ENCODE results near the gene TSHZ1. TPM values are rescaled to one million over a fixed set of nuclear protein-coding genes. Genes with fewer than 3 reads are reported as not detected.

TSHZ1 gene
- polyA plus RNA-seq, 1 experiment = 23.9 TPM

GRCh38 chr18:75227535-75228296 lies 17.1 kb downstream of the TSHZ1 start:
- POLR2A ChIA-PET = no interaction called here
- peaks cover 3% of the 10 kb centered on the region for H3K36me3 ChIP-seq (ENCODE audit: control insufficient read depth, insufficient read depth, low read length)
- no peak for DNase-seq (ENCODE audit: low read depth)
- no peak overlapping the region for H3K4me3 ChIP-seq (ENCODE audit: low read depth, low read length)
- no peak for TF ChIP-seq CTCF (IDR thresholded peaks at IDR 0.05; ENCODE audit: insufficient read depth, low read depth, low read length)
- no peaks in the 10 kb centered on the region for H3K27me3 ChIP-seq (ENCODE audit: control insufficient read depth, insufficient read depth, low read length)
- CTCF ChIA-PET = interaction anchor here (1.7 kb wide), 1 partner anchor 14 kb away, joined by 5 read pairs; no protein-coding TSS in a partner anchor

- H3K4me3 ChIP-seq (ENCODE audit: low read depth, low read length) = no peak overlapping the region
- H3K36me3 ChIP-seq (ENCODE audit: control insufficient read depth, insufficient read depth, low read length) = peaks cover 3% of the 10 kb centered on the region
- no peak for TF ChIP-seq CTCF (IDR thresholded peaks at IDR 0.05; ENCODE audit: insufficient read depth, low read depth, low read length)
- no peak for DNase-seq (ENCODE audit: low read depth)
- ChIA-PET CTCF (interaction anchor here (1.4 to 1.7 kb wide), 2 partner anchors 9 to 13 kb away, joined by 4 to 5 read pairs; no protein-coding TSS in a partner anchor), POLR2A (interaction anchor here (0.6 kb wide), 1 partner anchor 15 kb away, joined by 3 read pairs; no protein-coding TSS in a partner anchor)
- H3K27me3 ChIP-seq (ENCODE audit: control insufficient read depth, insufficient read depth, low read length) = no peaks in the 10 kb centered on the region
Observed at GRCh38 chr18:75228967-75229366, 18.4 kb downstream of the TSHZ1 start.

GRCh38 chr18:75229437-75229836 lies 18.8 kb downstream of the TSHZ1 start:
- H3K36me3 ChIP-seq (ENCODE audit: control insufficient read depth, insufficient read depth, low read length) = peaks cover 3% of the 10 kb centered on the region
- DNase-seq (ENCODE audit: low read depth) = no peak
- ChIA-PET POLR2A (no interaction called here), CTCF (interaction anchor here (1.1 to 1.7 kb wide), 3 partner anchors 9 to 13 kb away, joined by 4 to 5 read pairs (median 4); no protein-coding TSS in a partner anchor)
- no peaks in the 10 kb centered on the region for H3K27me3 ChIP-seq (ENCODE audit: control insufficient read depth, insufficient read depth, low read length)
- TF ChIP-seq CTCF (IDR thresholded peaks at IDR 0.05; ENCODE audit: insufficient read depth, low read depth, low read length) = no peak
- H3K4me3 ChIP-seq (ENCODE audit: low read depth, low read length) = no peak overlapping the region

- POLR2A ChIA-PET = no interaction called here
Observed at GRCh38 chr18:75230163-75231052, 19.8 kb downstream of the TSHZ1 start.

More at GRCh38 chr18:75230163-75231052, 19.8 kb downstream of the TSHZ1 start:
- DNase-seq (ENCODE audit: low read depth) = no peak
- Histone ChIP-seq H3K27me3 (ENCODE audit: control insufficient read depth, insufficient read depth, low read length) (no peaks in the 10 kb centered on the region), H3K4me3 (ENCODE audit: low read depth, low read length) (no peak overlapping the region), H3K36me3 (ENCODE audit: control insufficient read depth, insufficient read depth, low read length) (peaks cover 3% of the 10 kb centered on the region)
- no peak for TF ChIP-seq CTCF (IDR thresholded peaks at IDR 0.05; ENCODE audit: insufficient read depth, low read depth, low read length)
- CTCF ChIA-PET = interaction anchor here (1.1 to 1.3 kb wide), 2 partner anchors 12 to 13 kb away, joined by 3 to 4 read pairs; no protein-coding TSS in a partner anchor

Measured in BJ (cell line).